Bronchial epithelial cell (primary cell): ENCODE results near the gene YEATS2. TPM values are rescaled to one million over a fixed set of nuclear protein-coding genes. Genes with fewer than 3 reads are reported as not detected.
"Not testable (repeated sequence)": the region's sequence is repeated elsewhere in the genome, so short reads cannot be mapped to it uniquely, and the experiment has no call there.

Experiments
- DNase-seq: peaks from one replicate; pipeline ENCODE4 v3.0.0-alpha.2; 2010; ENCODE audit warnings: low read depth
- FAIRE-seq: peaks from 2 replicates; lab custom pipeline; 2011; peaks lifted over from hg19 to GRCh38; lab: Jason Lieb, UNC
- H3K27me3 ChIP-seq: 2 replicates; pipeline ENCODE4 v1.5.1; 2011; ENCODE audit warnings: low read length; ENCODE audit not compliant: control insufficient read depth, insufficient read depth
- H3K36me3 ChIP-seq: 2 replicates; pipeline ENCODE4 v1.5.1; 2011; ENCODE audit warnings: low read length; ENCODE audit not compliant: control insufficient read depth, insufficient read depth
- H3K4me3 ChIP-seq: 2 replicates; pipeline ENCODE4 v1.5.1; 2011; ENCODE audit warnings: mild to moderate bottlenecking, low read depth, low read length, control low read depth
- total RNA-seq: library from RNA; depleted of rRNA; stranded (reverse); fragments of >200 nt; gene quantifications from 2 replicates; pipeline ENCODE4 v1.2.1, GENCODE V29; 2014
- TF ChIP-seq, protein P1 (sequence below): IDR thresholded peaks from 2 replicates; pipeline ENCODE4 v1.5.1; 2011; ENCODE audit warnings: mild to moderate bottlenecking, moderate library complexity, low read length, control low read depth, inconsistent platforms; ENCODE audit not compliant: insufficient read depth, severe bottlenecking

YEATS2 gene
- total RNA-seq, 1 donor from 2014 or later = 18.2 TPM

DNA sequence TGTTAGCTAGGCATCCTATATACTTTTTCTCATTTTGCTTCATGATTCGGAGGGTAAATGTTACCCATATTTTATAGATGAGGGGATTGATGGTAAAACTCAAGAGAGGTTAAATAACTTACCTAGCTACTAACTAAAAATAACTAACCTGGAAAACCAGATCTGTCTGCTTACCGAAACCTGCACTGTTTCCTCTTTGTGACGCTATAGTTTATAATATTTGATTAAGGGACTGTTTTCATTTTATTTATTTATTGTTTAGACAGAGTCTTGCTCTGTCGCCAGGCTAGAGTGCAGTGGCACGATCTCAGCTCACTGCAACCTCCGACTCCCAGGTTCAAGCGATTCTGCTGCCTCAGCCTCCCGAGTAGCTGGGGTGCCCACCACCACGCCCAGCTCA, 71.9 kb downstream of the YEATS2 start:
- DNase-seq = no peak
- TF ChIP-seq, protein P1, sequence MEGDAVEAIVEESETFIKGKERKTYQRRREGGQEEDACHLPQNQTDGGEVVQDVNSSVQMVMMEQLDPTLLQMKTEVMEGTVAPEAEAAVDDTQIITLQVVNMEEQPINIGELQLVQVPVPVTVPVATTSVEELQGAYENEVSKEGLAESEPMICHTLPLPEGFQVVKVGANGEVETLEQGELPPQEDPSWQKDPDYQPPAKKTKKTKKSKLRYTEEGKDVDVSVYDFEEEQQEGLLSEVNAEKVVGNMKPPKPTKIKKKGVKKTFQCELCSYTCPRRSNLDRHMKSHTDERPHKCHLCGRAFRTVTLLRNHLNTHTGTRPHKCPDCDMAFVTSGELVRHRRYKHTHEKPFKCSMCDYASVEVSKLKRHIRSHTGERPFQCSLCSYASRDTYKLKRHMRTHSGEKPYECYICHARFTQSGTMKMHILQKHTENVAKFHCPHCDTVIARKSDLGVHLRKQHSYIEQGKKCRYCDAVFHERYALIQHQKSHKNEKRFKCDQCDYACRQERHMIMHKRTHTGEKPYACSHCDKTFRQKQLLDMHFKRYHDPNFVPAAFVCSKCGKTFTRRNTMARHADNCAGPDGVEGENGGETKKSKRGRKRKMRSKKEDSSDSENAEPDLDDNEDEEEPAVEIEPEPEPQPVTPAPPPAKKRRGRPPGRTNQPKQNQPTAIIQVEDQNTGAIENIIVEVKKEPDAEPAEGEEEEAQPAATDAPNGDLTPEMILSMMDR = no peak
- H3K4me3 ChIP-seq = no peak overlapping the region
- FAIRE-seq = no peak
- no peaks in the 10 kb centered on the region for H3K27me3 ChIP-seq
- peaks cover 7% of the 10 kb centered on the region for H3K36me3 ChIP-seq

DNA sequence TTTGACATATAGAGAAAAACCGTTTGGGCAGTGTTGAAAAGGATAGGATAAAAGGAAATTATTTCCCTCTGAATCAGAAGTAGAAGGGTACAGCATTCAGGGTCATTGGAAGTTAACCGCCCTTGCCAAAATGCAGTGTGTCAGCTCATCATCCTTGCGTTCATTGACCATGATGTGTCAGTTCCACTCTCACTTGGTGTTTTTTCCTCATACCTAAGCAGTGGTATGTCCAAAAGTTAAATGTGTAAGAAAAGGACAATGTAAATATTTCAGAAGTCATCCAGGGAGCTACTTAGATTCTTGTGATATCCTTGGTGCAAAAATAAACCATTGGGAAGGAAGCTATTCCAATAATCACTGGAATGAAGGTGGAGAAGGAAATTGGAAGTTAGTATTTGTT, 77.0 kb downstream of the YEATS2 start:
- Histone ChIP-seq H3K27me3 (no peaks in the 10 kb centered on the region), H3K36me3 (peaks cover 12% of the 10 kb centered on the region), H3K4me3 (no peak overlapping the region)
- TF ChIP-seq, protein P1 = no peak
- DNase-seq = no peak
- FAIRE-seq = no peak

DNA sequence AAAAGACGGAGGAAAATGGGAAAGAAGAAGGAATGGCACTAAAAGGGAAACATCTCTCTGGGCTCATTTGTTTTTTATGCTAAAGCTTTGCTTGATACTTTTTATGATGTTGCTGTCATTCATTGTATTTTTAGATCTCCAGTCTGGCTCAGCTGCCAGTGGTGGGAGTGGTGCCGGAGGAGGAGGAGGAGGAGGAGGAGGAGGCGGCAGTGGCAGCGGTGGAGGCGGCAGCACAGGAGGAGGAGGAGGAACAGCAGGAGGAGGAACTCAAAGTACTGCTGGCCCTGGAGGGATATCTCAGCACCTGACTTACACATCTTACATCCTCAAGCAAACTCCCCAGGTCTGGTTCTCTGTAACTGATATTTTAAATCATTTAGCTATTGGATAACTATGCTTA, 78.2 kb downstream of the YEATS2 start:
- peaks cover 14% of the 10 kb centered on the region for H3K36me3 ChIP-seq

DNA sequence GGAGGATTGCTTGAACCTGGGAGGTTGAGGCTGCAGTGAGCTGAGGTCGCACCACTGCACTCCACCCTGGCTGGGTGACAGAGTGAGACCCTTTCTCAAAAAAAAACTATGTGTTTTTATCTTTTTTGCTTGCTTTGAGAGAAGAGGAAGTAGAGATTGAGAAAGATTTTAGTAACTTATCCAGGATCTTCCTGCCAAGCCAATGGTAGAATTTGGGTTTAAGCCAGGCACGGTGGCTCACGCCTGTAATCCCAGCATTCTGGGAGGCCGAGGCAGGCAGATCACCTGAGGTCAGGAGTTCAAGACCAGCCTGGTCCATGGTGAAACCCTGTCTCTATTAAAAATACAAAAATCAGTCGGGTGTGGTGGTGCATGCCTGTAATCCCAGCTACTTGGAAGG, 78.9 kb downstream of the YEATS2 start:
- peaks cover 18% of the 10 kb centered on the region for H3K36me3 ChIP-seq
- not testable (repeated sequence) for DNase-seq, H3K27me3 ChIP-seq, FAIRE-seq, H3K4me3 ChIP-seq

More for the DNA sequence above, 78.2 kb downstream of the YEATS2 start:
- no peak for FAIRE-seq
- no peak for DNase-seq
- TF ChIP-seq, protein P1 = no peak
- Histone ChIP-seq H3K4me3 (no peak overlapping the region), H3K27me3 (no peaks in the 10 kb centered on the region)

DNA sequence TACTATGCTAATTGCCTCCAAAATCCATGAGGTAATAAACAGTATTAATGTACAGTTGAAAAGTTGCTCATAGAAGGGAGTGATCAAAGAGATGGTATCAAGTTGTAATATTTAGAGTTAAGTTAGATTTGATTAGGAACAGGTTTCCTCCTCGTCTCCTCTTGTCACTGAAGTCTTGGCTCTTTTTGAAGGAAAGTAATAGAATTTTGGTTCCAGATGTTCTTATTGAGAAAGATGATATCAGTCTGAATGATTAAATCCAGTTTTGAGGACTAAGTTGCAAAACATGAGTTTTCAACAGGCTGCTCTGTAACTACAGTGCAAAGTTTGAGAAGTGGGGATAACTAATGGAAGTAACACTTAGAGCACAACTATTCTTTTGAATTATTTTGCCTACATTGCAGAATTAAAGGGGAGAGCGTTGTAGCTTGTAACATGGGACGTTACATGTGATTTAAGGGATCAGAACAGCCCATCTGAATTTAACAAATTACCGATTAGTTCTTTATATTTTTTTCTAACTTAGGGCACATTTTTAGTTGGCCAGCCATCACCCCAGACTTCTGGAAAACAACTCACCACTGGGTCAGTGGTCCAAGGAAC, 79.5 kb downstream of the YEATS2 start:
- DNase-seq (no peak), FAIRE-seq (no peak)
- H3K36me3 ChIP-seq = peaks cover 17% of the 10 kb centered on the region

DNA sequence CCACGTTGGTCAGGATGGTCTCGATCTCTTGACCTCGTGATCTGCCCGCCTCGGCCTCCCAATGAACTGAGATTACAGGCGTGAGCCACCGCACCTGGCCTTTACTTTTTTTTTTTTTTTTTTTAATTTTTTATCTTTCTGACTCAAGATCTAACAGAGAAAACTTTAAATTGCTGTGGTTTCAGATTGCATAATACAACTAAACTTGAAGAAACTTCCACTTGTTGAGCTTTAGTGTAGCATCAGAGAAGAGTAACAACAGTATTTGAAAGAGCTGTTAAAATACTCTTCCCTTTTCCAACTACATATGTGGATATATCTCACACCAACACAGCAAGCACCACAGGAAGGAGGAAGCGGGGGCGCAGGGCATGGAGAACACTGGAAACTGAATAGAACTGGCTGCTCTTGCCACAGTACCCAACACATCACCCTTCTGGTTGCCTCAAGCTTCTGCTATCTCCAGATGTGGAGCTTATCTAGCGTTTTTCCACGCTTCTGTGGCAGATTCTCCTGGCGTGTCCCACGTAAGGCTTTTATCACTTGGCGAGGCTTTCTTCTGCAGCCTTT, 82.4 kb downstream of the YEATS2 start:
- TF ChIP-seq, protein P1 = no peak
- FAIRE-seq (no peak), DNase-seq (no peak)
- Histone ChIP-seq H3K36me3 (peaks cover 11% of the 10 kb centered on the region), H3K4me3 (no peak overlapping the region), H3K27me3 (no peaks in the 10 kb centered on the region)

More for the DNA sequence above, 79.5 kb downstream of the YEATS2 start:
- Histone ChIP-seq H3K27me3 (no peaks in the 10 kb centered on the region), H3K4me3 (no peak overlapping the region)
- TF ChIP-seq, protein P1 = no peak
